NCI-H510A (cell line): ENCODE data around the gene FOXL3.
"Not testable (repeated sequence)": the region's sequence is repeated elsewhere in the genome, so short reads cannot be mapped to it uniquely, and the experiment has no call there.

Experiments used
- DNase-seq: peaks from one replicate; lab custom pipeline; 2025; lab: John Stamatoyannopoulos, UW

FOXL3 gene

DNA sequence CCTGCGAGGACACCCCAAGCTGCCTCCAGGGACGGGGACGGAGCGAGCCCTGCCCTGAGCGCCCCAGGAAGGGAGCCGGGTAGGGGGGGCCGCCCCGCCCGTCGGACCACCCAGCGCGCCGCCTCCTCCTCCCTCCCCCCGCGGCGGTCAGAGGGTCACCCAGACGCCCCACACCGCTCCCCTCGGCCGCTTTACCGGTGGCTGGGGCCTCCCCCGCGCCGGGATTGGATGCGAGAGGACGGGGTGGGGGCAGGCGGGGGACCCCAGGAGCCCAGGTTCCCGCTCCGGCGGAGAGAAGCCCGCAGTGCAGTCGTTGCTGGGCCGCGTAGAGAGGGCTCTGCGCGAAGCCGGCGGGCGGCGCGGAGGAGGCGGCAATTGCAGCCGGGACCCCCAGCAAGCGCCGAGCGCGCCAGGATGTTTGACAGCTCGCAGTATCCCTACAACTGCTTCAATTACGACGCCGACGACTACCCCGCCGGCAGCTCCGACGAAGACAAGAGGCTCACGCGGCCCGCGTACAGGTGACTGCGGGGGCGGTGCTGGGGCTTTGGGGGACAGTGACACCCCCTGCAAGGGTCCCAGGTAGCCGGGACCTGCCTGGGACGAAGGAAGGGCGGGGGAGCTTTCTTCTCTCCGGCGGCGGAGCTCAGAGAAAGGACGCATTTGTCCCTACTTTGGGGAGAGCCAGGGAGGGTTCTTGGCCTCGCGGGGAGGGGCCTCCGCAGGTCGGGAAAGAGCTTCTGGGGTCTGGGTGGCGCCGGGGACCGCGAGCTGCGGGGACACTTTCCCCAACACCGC is at the start of gene FOXL3:
Gene FOXL3 (plus strand): TSS at position 415 of the 798 bp plus-strand sequence. CDS start 0 bp downstream, at position 415.
- no peak for DNase-seq

DNA sequence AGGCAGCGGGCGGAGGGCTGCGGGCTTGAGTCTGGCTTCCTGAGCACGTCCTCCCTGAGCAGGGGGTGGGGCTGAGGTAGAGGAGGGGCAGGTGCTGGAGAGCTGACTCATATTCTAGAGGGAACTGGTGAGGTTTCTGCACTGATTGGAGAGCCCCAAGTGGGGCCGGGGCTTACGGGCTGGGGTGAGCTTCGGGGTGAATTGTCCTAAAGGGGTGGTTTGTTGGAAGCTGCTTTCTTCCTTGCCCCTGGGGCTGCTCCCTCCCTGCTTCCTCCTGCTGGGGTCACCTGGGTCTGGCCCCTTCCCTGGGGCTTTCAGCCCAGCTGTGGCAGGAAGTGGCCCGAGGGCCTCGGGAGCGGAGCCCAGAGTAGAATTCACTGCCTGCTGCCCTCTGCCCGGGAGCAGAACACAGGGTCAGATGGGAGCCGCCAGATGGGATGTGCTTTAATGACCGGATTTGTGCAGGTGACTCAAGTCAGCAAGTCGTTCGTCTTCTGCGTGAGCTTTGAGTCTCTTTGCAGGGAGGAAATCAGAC is 49.0 kb upstream of the FOXL3 start:
- DNase-seq: no peak

DNA sequence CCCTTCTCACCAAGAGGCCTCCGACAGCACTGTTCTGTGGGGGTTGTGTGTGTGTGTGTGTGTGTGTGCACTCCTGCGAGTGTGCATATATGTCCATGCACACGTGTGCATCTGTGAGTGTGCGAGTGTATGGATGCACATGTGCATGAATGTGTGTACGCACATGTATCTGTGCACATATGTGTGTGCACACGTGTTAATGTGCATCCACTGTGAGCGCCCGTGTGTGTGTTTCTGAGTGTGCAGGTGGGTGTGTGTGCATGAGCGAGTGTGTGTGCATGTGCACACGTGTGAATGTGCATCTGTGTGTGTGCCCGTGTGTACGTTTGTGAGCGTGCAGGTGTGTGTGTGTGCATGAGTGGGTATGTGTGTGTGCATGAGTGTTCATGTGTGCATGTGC is 48.5 kb upstream of the FOXL3 start:
- DNase-seq: no peak

DNA sequence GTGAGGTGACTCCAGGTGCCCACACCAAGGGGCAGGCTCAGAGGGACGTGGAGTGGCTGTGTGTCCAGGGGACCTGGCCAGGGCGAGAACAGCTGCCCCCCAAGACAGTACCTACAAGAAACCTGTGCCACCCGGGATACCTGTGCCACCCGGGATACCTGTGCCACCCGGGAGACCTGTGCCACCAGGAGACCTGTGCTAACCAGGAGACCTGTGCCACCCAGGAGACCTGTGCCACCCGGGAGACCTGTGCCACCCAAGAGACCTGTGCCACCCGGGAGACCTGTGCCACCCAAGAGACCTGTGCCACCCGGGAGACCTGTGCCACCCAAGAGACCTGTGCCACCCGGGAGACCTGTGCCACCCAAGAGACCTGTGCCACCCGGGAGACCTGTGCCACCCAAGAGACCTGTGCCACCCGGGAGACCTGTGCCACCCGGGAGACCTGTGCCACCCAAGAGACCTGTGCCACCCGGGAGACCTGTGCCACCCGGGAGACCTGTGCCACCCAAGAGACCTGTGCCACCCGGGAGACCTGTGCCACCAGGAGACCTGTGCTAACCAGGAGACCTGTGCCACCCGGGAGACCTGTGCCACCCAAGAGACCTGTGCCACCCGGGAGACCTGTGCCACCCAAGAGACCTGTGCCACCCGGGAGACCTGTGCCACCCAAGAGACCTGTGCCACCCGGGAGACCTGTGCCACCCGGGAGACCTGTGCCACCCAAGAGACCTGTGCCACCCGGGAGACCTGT is 47.0 kb upstream of the FOXL3 start:
- DNase-seq: not testable (repeated sequence)

DNA sequence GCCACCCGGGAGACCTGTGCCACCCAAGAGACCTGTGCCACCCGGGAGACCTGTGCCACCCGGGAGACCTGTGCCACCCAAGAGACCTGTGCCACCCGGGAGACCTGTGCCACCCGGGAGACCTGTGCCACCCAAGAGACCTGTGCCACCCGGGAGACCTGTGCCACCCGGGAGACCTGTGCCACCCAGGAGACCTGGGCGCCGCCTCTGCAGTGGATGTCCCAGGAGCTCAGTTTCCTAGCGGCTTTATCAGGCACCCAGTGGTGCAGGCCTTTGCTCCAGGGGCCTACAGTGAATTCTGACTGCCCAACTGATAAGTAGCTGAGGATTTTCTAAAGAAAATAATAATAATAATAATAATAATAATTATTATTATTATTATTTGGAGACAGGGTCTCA is 46.4 kb upstream of the FOXL3 start:
- DNase-seq: not testable (repeated sequence)

DNA sequence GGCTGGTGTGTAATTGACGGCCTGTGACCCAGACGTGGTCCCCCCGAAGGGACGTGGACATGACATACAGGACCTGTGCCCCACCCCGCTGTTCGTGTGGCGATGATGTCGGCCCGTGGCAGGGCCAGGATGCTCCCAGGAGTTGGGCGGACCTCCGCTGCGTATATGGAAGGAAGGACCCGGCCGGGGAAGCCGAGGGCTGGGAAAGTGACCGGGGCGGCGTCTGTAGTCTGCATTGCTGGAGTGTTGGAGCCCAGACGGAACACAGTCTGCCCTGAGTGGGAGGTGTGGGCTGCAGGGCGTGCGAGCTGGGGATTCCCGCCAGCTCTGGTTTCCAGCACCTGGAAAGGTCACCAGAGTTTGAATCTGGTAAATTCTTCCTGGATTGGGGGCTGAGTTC is 45.0 kb upstream of the FOXL3 start:
- DNase-seq: no peak

DNA sequence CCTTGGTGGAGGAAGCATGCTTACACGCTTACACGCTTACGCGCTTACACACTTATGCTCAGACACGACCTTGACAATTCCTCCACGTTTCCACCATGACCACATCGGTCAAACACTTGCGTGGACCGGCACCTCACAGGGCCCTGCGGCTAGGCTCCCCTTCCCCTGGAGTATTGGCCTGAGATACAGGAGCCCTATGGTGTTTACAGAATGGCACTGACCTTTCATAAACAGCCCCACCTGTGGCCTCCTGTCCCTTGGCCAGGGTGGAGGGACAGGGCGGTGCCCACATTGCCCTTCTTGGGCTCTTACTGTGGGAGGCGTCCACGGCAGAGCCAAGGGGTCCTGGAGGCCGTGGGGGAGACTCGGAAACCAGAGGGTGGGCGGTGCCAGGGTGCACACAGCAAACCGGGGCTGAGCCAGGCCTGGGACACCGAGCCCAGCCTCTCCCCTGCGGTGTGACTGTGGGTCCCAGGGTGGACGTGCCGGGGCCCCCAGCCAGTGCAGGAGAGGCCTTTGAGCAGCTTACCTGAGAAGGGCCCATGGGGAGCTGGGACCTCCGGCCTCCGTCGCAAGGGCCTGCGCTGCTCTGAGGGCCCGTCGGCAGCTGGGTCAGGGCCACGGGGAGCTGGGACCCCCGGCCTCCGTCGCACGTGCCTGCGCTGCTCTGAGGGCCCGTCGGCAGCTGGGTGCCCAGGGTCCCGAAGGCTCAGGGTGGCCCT is 44.2 kb upstream of the FOXL3 start:
- no peak for DNase-seq

DNA sequence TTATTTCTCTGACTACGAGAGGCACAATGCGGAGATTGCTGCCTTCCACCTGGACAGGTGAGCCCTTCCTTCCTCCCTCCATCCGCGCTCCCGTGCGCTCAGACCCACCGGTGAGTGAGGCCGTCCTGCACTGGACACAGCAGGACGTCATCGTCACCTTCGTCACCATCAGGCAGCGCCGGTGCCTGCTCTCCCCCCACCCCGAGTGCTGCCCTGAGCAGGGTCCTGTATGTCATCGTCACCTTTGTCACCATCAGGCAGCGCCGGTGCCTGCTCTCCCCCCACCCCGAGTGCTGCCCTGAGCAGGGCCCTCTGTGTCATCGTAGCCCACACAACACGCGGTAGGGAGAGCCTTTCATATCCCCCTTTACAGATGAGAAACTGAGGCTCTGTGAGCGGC is 43.5 kb upstream of the FOXL3 start:
- no peak for DNase-seq

DNA sequence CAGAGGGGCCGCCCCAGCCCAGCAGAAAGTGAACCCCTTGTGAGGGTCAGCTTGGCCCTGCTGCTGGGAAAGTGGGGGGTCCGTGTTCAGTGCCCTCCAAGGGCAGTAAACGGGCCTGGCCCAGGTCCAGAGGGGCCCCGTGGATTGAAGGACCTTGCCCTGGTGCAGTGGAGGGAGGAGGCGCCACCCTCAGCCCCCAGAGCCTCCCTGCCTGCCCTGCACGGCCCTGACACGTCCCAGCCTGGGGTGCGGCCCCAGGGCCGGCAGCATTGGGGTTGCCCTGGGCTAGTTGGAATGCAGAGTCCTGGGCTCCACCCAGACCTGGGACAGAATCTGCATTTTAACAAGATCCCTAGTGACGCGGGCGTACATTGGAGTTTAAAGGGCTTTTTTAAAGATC is 42.8 kb upstream of the FOXL3 start:
- DNase-seq: no peak

DNA sequence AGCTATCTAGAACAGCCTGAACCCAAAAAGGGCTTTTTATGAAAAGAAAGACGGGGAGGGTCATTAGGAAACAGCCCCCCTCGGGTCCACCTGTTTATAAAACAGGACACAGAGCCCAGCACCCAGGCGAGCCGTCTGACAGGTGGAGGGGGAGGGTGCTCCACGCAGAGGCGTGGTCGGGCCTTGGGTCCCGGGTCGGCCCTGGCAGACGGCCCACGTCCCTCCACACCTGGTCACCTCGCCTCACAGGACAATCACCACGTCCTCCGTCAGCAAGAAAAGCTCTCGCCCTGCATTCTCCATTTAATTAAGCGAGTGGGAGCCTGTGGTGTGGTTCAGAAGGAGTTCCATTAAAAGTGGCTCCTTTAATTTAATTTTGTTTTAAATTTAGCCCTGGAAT is 42.3 kb upstream of the FOXL3 start:
- no peak for DNase-seq

DNA sequence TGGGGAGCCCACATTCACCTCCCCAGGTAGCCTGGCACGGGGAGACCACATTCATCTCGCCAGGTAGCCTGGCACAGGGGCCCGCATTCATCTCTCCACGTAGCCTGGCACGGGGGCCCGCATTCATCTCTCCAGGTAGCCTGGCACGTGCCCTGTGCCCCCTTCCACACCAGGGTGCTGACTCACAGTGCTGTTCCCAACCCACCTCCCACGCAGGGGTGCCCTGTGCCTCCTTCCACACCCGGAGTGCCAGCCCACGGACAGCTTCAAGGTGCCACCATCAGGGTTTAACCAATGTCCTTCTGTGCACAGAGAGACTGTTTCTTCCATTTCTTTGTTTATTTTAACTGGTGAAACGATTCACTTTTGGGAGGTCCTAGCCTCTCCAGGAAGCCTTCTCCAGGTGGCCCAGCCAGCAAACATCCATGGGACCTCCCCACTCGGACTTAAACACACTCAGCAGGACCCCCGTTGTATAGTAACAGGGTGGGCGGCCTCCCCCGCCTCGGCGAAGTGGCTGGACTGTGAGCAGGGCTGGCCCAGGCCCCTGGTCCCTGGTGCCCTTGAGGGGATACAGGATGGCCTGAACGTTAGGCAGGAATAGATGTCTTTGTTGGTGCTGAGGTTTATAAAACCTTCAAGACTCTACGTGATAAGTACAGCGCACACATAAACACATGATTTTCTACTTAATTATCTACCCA is 41.1 kb upstream of the FOXL3 start:
- no peak for DNase-seq

DNA sequence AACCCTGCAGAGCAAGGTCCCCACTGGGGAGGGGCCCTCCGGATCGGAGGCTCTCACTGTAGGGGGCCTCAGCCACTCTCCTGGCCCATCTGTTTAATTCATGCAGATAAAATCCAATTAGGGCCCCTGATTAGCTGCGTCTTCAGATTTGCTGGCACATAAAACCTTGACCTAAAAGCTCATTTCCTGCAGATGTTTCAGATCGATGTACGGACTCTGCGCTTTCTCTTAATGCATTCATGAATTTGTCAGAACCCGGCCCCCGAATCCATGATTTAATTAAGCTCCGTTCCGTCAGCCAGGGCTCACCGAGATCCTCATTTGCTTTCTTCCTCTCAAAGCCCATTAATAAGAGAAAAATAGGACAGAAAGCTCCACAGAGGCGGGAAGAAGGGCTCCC is 40.0 kb upstream of the FOXL3 start:
- no peak for DNase-seq

DNA sequence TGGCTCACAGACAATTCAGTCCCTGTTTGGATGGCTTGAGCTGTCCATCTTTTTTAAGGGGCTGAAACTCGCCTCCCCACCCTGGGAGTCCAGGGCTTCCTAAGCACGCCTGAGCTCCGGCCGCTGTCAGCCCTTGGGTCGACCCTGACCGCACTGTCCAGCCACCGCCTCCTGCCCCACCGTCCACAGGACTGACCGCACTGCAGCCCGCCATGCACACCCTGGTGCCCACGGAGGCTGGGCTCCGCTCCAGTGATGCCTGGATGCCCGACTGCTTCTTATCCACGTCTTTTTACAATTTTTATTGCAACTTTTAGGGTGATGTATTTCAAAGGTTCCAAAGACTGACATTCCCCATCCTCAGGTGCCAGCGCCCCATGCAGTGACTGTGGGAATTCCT is 39.4 kb upstream of the FOXL3 start:
- DNase-seq: no peak

DNA sequence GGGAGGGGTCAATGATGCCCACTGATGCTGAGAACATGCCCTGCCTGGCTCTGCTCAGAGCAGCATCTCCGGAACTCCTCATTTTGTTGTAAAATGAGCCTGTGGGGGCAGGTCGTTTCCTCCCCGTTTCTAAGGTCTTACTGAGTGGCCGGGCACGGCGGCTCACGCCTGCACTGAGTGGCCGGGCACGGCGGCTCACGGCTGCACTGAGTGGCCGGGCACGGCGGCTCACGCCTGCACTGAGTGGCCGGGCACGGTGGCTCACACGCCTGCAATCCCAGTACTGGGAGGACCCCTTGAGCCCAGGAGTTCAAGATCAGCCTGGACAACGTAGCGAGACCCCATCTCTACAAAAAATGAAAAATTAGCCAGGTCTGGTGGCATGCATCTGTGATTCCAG is 39.0 kb upstream of the FOXL3 start:
- DNase-seq: no peak

DNA sequence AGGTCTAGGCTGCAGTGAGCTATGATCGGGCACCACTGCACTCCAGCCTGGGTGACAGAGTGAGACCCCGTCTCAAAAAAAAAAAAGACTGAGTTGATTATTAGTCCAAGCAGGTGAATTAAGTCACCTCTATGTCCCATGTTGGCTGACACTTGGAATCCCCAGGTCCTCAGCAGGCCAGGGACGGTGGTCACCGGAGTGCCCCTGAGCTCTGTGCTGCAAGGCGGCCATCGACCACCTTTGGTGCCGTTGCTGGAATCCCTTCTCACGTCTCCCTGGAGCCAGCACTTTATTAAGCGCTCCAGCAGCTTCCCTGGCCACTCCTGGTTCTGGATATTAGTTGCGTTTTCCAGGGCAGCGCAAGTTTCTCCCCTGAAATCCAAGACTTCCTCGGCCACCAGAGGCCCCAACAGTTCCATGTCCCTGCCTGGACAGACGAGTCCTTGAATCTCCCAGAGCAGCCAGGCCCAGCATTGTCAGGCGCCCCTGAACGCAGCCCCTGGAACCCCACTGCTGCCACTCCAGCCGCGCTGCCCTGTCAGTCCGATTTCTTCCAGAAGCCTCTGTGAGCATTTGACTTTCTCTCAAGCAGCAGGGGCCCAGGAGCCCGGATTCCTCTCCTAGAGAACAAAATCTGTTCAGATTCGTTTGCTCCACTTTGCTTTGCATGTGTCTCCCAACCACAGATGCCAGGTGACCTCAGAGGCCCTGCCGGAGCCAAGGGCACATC is 38.4 kb upstream of the FOXL3 start:
- no peak for DNase-seq

DNA sequence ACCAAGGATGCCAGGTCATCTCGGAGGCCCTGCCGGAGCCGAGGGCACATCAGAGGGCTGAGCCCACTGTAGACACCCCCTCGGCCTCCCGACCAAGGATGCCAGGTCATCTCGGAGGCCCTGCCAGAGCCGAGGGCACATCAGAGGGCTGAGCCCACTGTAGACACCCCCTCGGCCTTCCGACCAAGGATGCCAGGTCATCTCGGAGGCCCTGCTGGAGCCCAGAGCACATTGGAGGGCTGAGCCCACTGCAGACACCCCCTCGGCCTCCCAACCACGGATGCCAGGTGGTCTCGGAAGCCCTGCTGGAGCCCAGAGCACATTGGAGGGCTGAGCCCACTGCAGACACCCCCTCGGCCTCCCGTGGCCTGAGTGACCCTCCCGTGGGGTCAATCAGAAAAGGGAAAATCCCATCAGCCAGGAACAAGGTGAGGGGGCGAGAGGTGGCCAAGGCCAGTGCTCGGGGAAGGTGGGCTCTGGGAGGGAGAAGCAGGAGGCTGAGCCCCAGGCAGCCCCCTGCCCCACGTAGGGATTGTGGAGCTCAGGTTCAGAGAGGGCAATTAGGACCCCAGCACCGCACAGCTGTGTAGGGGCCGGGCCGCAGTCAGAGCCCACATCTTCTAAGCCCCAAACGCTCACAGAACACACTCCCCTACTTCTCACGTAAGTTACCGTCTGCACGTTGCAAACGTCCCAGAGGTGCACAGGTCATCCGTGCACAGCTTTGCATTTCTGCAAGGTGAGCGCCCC is 37.6 kb upstream of the FOXL3 start:
- no peak for DNase-seq

DNA sequence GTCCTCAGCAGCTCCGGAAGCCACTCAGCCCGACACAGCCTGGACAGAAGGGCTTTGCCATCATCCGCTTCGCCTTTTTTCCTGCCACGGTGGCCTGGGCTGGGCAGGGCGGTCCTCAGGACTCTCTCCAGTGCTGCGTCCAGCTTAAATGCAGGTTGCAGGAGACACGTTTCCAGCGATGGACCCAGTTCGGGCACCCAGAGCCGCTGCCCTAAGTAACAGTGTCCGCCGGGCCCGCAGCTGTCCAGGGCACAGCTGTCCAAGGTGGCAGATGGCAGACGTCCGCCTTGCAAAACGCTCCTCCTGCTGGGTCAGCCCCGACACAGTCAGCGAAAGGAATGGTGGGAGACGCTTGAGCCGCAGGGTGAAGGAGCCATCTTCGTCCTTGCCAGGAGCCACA is 37.0 kb upstream of the FOXL3 start:
- DNase-seq: no peak

DNA sequence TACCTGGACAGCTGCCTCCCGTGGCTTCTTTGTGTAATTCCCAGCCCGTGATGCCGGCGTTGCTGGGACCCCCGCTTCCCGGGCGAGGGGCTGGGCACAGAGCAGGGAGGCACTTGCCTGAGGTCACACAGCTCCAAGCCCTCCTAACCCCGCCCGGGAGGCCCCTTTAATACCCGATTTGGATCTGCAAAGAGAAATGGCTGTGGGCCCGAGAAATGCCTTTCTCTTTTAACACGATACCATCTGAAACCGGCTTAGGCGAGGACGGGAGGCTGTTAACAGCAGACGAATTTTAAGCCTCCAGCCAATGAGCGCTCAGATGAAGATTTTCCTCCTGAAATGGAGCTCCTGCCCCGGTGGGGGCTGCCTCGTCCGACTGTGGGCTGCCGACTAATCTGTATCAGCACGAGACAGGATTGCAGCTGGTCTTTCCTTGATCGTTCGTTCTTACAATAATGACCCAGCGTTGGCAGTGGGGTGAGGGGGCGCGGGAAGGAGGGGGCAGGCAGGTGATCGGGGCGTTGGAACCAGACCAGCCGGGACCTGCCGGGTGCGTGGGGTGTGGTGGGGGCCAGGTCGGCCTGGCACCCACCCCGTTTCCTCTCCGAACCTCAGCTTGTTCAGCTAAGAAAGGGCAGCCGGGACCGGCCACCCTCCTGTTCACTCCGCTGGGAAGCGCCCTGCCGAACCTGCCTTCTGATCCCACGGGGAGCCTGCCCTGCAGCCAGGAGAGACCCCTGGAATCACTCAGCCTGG is 36.2 kb upstream of the FOXL3 start:
- DNase-seq: no peak

DNA sequence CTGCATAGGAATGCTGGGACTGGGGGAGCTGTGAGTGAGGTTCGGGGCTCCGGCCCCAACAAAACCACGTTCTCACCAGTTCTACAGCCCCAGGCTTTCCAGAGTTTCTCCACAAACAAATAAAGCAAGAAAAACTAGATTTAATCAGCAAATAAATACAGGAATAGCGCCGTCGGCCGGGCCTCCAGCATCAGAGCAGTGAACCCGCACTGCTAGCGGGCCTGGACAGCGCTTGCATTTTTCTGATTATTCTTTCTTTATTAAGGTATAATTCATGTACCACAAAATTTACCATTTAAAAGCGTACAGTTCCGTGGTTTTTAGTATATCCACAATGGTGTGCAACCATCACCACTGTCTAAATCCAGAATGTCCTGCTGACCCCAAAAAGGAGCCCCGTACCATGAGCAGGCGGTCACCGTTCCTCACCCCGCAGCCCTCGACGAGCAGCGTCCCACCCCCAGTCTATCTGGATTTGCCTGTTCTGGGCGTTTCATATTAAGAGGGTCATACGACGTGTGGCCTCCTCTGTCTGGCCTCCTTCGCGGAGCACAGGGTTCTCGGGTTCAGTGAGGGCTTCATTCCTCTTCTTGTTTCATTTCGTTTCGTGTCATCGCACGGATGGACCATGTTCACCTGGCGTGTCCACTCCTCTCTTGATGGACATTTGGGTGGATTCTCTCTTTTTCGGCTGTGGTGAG is 35.5 kb upstream of the FOXL3 start:
- no peak for DNase-seq
